ENCODE results near the gene CTSL.

The CTSL gene

GRCh38 chr9:87701491-87701890 lies 24.4 kb upstream of the CTSL start:
- DNase-seq, result no peak

GRCh38 chr9:87701931-87702421 lies 23.9 kb upstream of the CTSL start:
- DNase-seq, result no peak

- no peak for DNase-seq
Observed at GRCh38 chr9:87702921-87703320, 23.0 kb upstream of the CTSL start.

GRCh38 chr9:87703636-87704276 lies 22.2 kb upstream of the CTSL start:
- DNase-seq, result no peak

GRCh38 chr9:87704342-87704741 lies 21.6 kb upstream of the CTSL start:
- no peak for DNase-seq

GRCh38 chr9:87706066-87706739 lies 19.7 kb upstream of the CTSL start:
- no peak for DNase-seq

- DNase-seq, result no peak
Observed at GRCh38 chr9:87707805-87708506, 18.0 kb upstream of the CTSL start.

- no peak for DNase-seq
Observed at GRCh38 chr9:87708546-87708945, 17.4 kb upstream of the CTSL start.

- no peak for DNase-seq
Observed at GRCh38 chr9:87708986-87709728, 16.8 kb upstream of the CTSL start.

- no peak for DNase-seq
Observed at GRCh38 chr9:87710443-87710842, 15.5 kb upstream of the CTSL start.

GRCh38 chr9:87711857-87712800 lies 13.8 kb upstream of the CTSL start:
- no peak for DNase-seq

GRCh38 chr9:87712801-87713277 lies 13.1 kb upstream of the CTSL start:
- DNase-seq, result no peak

GRCh38 chr9:87713278-87713987 lies 12.5 kb upstream of the CTSL start:
- DNase-seq, result no peak

GRCh38 chr9:87713988-87714330 lies 12.0 kb upstream of the CTSL start:
- no peak for DNase-seq

- DNase-seq, result no peak
Observed at GRCh38 chr9:87714819-87715218, 11.1 kb upstream of the CTSL start.

GRCh38 chr9:87716141-87716540 lies 9.8 kb upstream of the CTSL start:
- DNase-seq, result no peak

- no peak for DNase-seq
Observed at GRCh38 chr9:87717456-87717855, 8.5 kb upstream of the CTSL start.

GRCh38 chr9:87718231-87718630 lies 7.7 kb upstream of the CTSL start:
- DNase-seq, result no peak

- DNase-seq, result no peak
Observed at GRCh38 chr9:87718852-87719612, 6.9 kb upstream of the CTSL start.

- DNase-seq, result no peak
Observed at GRCh38 chr9:87720173-87720572, 5.7 kb upstream of the CTSL start.
